B cell (primary cell): ENCODE data around the gene RSRC2. TPM values are rescaled to one million over a fixed set of nuclear protein-coding genes. Genes with fewer than 3 reads are reported as not detected.

ENCODE experiments used
- ATAC-seq: fragments of 200-7000 bp; cut with Tn5 transposase; one replicate; pipeline ENCODE4 v1.10.0; 2021; ENCODE audit warnings: low read depth, mild to moderate bottlenecking, moderate number of reproducible peaks, moderate library complexity
- CTCF ChIA-PET: fragments of 350-600 bp; sonication (Branson Sonifier 250); formaldehyde crosslinking; loops from one replicate; lab custom pipeline; 2021; ENCODE audit warnings: antibody characterized with exemption, inconsistent platforms; lab: Charles Lee
- POLR2A ChIA-PET: fragments of 350-600 bp; sonication (Branson Sonifier 250); formaldehyde crosslinking; loops from one replicate; lab custom pipeline; 2021; ENCODE audit warnings: antibody characterized with exemption; lab: Charles Lee
- DNase-seq: peaks from one replicate; pipeline ENCODE4 v3.0.0; 2013
- H2AFZ ChIP-seq: 2 replicates; pipeline ENCODE4 v1.6.1; 2012; ENCODE audit warnings: mild to moderate bottlenecking, low read depth, low read length; ENCODE audit not compliant: insufficient read depth, poor library complexity, severe bottlenecking
- H3K27ac ChIP-seq, 2 donors: 1 replicate in 1 of 2; 2 replicates in 1 of 2; pipeline ENCODE4 v1.5.1; 2012 to 2013; ENCODE audit warnings: low read length in 2 of 2, mild to moderate bottlenecking in 2 of 2, moderate library complexity in 1 of 2
- H3K27me3 ChIP-seq, 4 experiments: fragments of 200-600 bp in 1 of 4; sonication (generic) in 1 of 4; replicated peaks in 1 of 4; 1 replicate in 2 of 4; 2 replicates in 2 of 4; pipeline versions ENCODE4 v1.6.1 to v1.7.0; 2013 to 2016; ENCODE audit warnings: low read length in 3 of 4, mild to moderate bottlenecking in 2 of 4, mixed read lengths in 1 of 4, moderate library complexity in 1 of 4; ENCODE audit not compliant: insufficient read depth in 4 of 4, control insufficient read depth in 3 of 4; ENCODE audit errors: control extremely low read depth in 1 of 4
- H3K36me3 ChIP-seq, 2 experiments: replicated peaks in 1 of 2; 1 replicate in 1 of 2; 2 replicates in 1 of 2; pipeline versions ENCODE4 v1.6.1 to v1.7.1; 2013; ENCODE audit warnings: low read length in 1 of 2; ENCODE audit not compliant: insufficient read depth in 2 of 2, control insufficient read depth in 1 of 2; ENCODE audit errors: control extremely low read depth in 1 of 2, extremely low read depth in 1 of 2
- H3K4me1 ChIP-seq, 2 donors: fragments of 200-600 bp in 1 of 2; sonication (generic) in 1 of 2; 1 replicate in 1 of 2; 2 replicates in 1 of 2; pipeline versions ENCODE4 v1.5.1 to v1.6.1; 2013 to 2017; ENCODE audit warnings: low read length in 2 of 2; ENCODE audit not compliant: control insufficient read depth in 2 of 2, insufficient read depth in 2 of 2
- H3K4me2 ChIP-seq: replicated peaks from 2 replicates; pipeline ENCODE3; 2012; ENCODE audit warnings: mild to moderate bottlenecking, low read depth, low read length; ENCODE audit not compliant: poor library complexity, severe bottlenecking
- H3K4me3 ChIP-seq, 5 experiments: fragments of 200-600 bp in 1 of 5; sonication (generic) in 1 of 5; 1 replicate in 3 of 5; 2 replicates in 2 of 5; pipeline versions ENCODE4 v1.5.1 to v1.7.0; 2011 to 2016; ENCODE audit warnings: low read length in 4 of 5, mild to moderate bottlenecking in 4 of 5, low read depth in 2 of 5, control low read depth in 1 of 5, moderate library complexity in 1 of 5; ENCODE audit not compliant: insufficient read depth in 1 of 5; ENCODE audit errors: control extremely low read depth in 1 of 5, extremely low read depth in 1 of 5
- H3K79me2 ChIP-seq: fragments of 200-600 bp; sonication (generic); one replicate; pipeline ENCODE4 v1.6.0; 2016; ENCODE audit warnings: low read length; ENCODE audit not compliant: control insufficient read depth, insufficient read depth
- H3K9ac ChIP-seq: fragments of 200-600 bp; sonication (generic); 2 replicates; pipeline ENCODE4 v1.6.1; 2017; ENCODE audit warnings: mild to moderate bottlenecking, low read length, moderate library complexity
- H3K9me3 ChIP-seq, 3 donors: one replicate each; pipeline versions ENCODE4 v1.6.1 to v1.7.1; 2013; ENCODE audit warnings: low read length in 2 of 3; ENCODE audit not compliant: control insufficient read depth in 2 of 3, insufficient read depth in 1 of 3; ENCODE audit errors: control extremely low read depth in 1 of 3
- H4K20me1 ChIP-seq: 2 replicates; pipeline ENCODE4 v1.6.0; 2012; ENCODE audit warnings: mild to moderate bottlenecking, low read length; ENCODE audit not compliant: insufficient read depth, control insufficient read depth, poor library complexity, severe bottlenecking
- H3K27ac Mint-ChIP-seq: one replicate; pipeline ENCODE4 v1.8.0; 2021; ENCODE audit warnings: mixed read lengths
- H3K27me3 Mint-ChIP-seq: one replicate; pipeline ENCODE4 v1.8.0; 2021; ENCODE audit warnings: mixed read lengths
- H3K4me1 Mint-ChIP-seq: one replicate; pipeline ENCODE4 v1.8.0; 2021; ENCODE audit warnings: mixed read lengths
- H3K4me3 Mint-ChIP-seq: one replicate; pipeline ENCODE4 v1.8.0; 2021; ENCODE audit warnings: mixed read lengths
- H3K9me3 Mint-ChIP-seq: one replicate; pipeline ENCODE4 v1.8.0; 2022; ENCODE audit warnings: mixed read lengths; ENCODE audit not compliant: insufficient read depth
- CTCF ChIP-seq: fragments of 200-600 bp; IDR thresholded peaks from one replicate; pipeline ENCODE4 v1.8.0; 2022; ENCODE audit warnings: antibody characterized with exemption, mild to moderate bottlenecking
- EZH2 ChIP-seq: IDR thresholded peaks from 2 replicates; pipeline ENCODE4 v1.6.1; 2012; ENCODE audit warnings: borderline replicate concordance, low read depth, mild to moderate bottlenecking, moderate library complexity, low read length; ENCODE audit not compliant: insufficient read depth, poor library complexity, severe bottlenecking
- WGBS: methylation state at CpG from one replicate; pipeline ENCODE4 v1.1.5; 2013; ENCODE audit warnings: missing lambda C conversion rate; ENCODE audit not compliant: insufficient coverage; 5-methylcytosine and 5-hydroxymethylcytosine counted together
- intact Hi-C: fragments of 100-400 bp; cut with micrococcal nuclease; formaldehyde crosslinking; loops from one replicate; pipeline ENCODE4 v1.10.0; 2022
- polyA plus RNA-seq: library from polyadenylated mRNA; depleted of rRNA; stranded (reverse); fragments of >200 nt; gene quantifications from 2 replicates; pipeline ENCODE4 v1.2.3, GENCODE V29; 2012
- total RNA-seq, 2 donors: library from RNA; stranded (reverse); fragments of 120-200 nt in 1 of 2; gene quantifications; 1 replicate in 1 of 2; 2 replicates in 1 of 2; pipeline versions ENCODE4 v1.2.3 to v1.2.4, GENCODE V29; 2013 to 2022

Gene RSRC2
- total and polyA plus RNA-seq, 2 donors (not counting 1 experiment from before 2014, with no cell fraction given) = 56.2 to 151 TPM

DNA sequence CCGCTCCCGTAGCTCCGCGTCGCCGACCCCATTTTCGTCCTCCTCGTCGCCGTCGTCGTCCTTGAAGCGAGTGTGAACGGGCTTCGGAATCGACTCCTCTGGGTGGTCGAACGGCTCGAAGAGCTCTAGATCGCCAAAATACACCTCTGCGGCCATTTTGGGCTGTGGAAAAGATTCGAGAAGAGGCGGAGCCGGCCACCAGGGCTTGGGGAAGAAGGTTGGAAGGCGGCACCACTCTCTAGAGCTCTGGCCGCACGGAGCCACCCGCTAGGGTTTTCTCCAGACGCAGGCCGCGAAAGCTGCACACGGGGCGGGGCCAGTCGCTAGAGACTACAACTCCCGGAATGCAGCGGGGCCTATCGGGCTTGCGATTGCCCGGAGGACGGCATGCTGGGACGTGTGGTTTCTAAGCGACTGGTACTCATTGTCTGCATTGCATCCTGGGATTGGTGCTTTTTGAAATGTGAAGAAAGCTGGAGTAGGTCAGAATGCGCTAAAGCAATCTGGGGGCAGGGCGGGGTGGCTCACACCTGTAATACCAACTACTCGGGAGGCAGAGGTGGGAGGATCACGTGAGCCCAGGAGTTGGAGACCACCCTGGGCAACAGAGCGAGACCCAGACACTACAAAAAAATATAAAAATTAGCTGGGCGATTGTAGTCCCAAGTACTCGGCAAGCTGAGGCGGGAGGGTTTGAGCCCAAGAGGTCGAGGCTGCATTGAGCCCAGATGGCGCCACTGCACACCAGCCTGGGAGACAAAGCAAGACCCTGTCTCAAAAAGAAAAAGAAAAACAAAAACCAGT is 25.8 kb downstream of the RSRC2 start, which contains the start of gene ZCCHC8:
Gene ZCCHC8, minus strand, starts transcription at position 248 of the 804 bp plus-strand sequence. Its CDS starts 92 bp downstream, at position 156.
- peak within 1 kb of the TSS; percentile 87 for H3K27ac Mint-ChIP-seq
- H2AFZ ChIP-seq = peak within 1 kb of the TSS; percentile 95
- CTCF ChIA-PET = interaction anchor here (1.2 to 2.7 kb wide), 6 partner anchors 11 to 699 kb away, joined by 3 to 13 read pairs (median 7); partner anchors contain the start of genes KNTC1 and RSRC2

More for the DNA sequence above, 25.8 kb downstream of the RSRC2 start, which contains the start of gene ZCCHC8:
- DNase-seq (peak; percentile 97), ATAC-seq (peak; percentile 91)
- H3K9ac ChIP-seq = peak within 1 kb of the TSS; percentile 91
- POLR2A ChIA-PET = interaction anchor here (0.5 to 4.1 kb wide), 10 partner anchors 9 to 1100 kb away, joined by 3 to 63 read pairs (median 4); partner anchors contain the start of genes CCDC62, DIABLO, KNTC1 and MPHOSPH9
- WGBS = under 1% methylated on average over 51 of the region's 52 CpGs
- H3K36me3 ChIP-seq = peaks cover 4 to 30% of the 10 kb centered on the region in 2 experiments
- H3K4me2 ChIP-seq = peak within 1 kb of the TSS; percentile 80
- H3K9me3 Mint-ChIP-seq = no peaks in the 10 kb centered on the region
- TF ChIP-seq CTCF = no peak
- TF ChIP-seq EZH2 = no peak
- H3K9me3 ChIP-seq = no peaks in the 10 kb centered on the region
- peaks cover 36% of the 10 kb centered on the region for H3K79me2 ChIP-seq
- no peaks in the 10 kb centered on the region for H3K27me3 Mint-ChIP-seq
- peaks cover 15 to 30% of the 10 kb centered on the region in 2 donors for H3K4me1 ChIP-seq
- no peaks in the 10 kb centered on the region for H3K27me3 ChIP-seq
- peak within 1 kb of the TSS; percentile 79 to 93 for H3K27ac ChIP-seq
- intact Hi-C loops = loop anchor here (1.0 to 10.0 kb wide), 8 partner anchors 26 to 864 kb away; partner anchors contain the start of genes DENR, DIABLO, KNTC1 and MPHOSPH9
- H3K4me3 Mint-ChIP-seq = peak within 1 kb of the TSS; percentile 83
- peak within 1 kb of the TSS; percentile 71 to 93 (median 84) for H3K4me3 ChIP-seq
- peaks cover 36% of the 10 kb centered on the region for H3K4me1 Mint-ChIP-seq
- H4K20me1 ChIP-seq = no peaks in the 10 kb centered on the region
